IPS-18c (cell line): ENCODE measurements around the gene TXNDC8.

ENCODE experiments used
- H3K4me3 ChIP-seq: 2 replicates; pipeline ENCODE4 v1.7.0; 2013; ENCODE audit warnings: low read depth, mild to moderate bottlenecking, low read length, moderate library complexity; ENCODE audit not compliant: insufficient read depth
- H3K9me3 ChIP-seq: one replicate; pipeline ENCODE4 v1.6.1; 2013; ENCODE audit warnings: mild to moderate bottlenecking, low read length, moderate library complexity; ENCODE audit not compliant: control insufficient read depth, insufficient read depth

Gene TXNDC8

GRCh38 chr9:110257097-110257841 is 80.4 kb downstream of the TXNDC8 start:
- H3K9me3 ChIP-seq = no peaks in the 10 kb centered on the region
- peak overlapping the region; percentile 90 for H3K4me3 ChIP-seq

GRCh38 chr9:110256380-110257096 is 81.1 kb downstream of the TXNDC8 start, which contains the start of gene TXN:
Gene TXN (minus strand): TSS chr9:110256507. CDS start chr9:110256435, 72 bp downstream.
- H3K4me3 ChIP-seq = peak within 1 kb of the TSS; percentile 90
- H3K9me3 ChIP-seq = no peaks in the 10 kb centered on the region

GRCh38 chr9:110255463-110256379 is 81.9 kb downstream of the TXNDC8 start:
- Histone ChIP-seq H3K4me3 (peak overlapping the region; percentile 90), H3K9me3 (peaks cover 2% of the 10 kb centered on the region)

GRCh38 chr9:110255034-110255462 is 82.6 kb downstream of the TXNDC8 start:
- Histone ChIP-seq H3K4me3 (peak overlapping the region; percentile 90), H3K9me3 (peaks cover 2% of the 10 kb centered on the region)

- Histone ChIP-seq H3K9me3 (peaks cover 2% of the 10 kb centered on the region), H3K4me3 (peak overlapping the region; percentile 90)
Measured at GRCh38 chr9:110254500-110254899, 83.2 kb downstream of the TXNDC8 start.
